Cardiac muscle cell (in vitro differentiated cells and primary cell): Measurements from ENCODE around the gene RHBDL2. TPM values are rescaled to one million over a fixed set of nuclear protein-coding genes. Genes with fewer than 3 reads are reported as not detected.
A peak's percentile ranks its signal among the peaks of the same experiment; 100 is the strongest.
"Not testable (repeated sequence)": the region's sequence is repeated elsewhere in the genome, so short reads cannot be mapped to it uniquely, and the experiment has no call there.

Experiments
- DNase-seq, 2 donors: peaks; one replicate each; pipeline versions ENCODE4 v3.0.0 to v3.0.0-alpha.2; 2010 to 2017; ENCODE audit warnings: low read depth in 1 of 2, low spot score in 1 of 2
- H3K27ac ChIP-seq: fragments of 200-600 bp; sonication (generic); 2 replicates; pipeline ENCODE4 v1.5.1; 2016
- H3K27me3 ChIP-seq: fragments of 200-600 bp; sonication (generic); 2 replicates; pipeline ENCODE4 v1.6.0; 2016; ENCODE audit warnings: control low read depth
- H3K36me3 ChIP-seq: fragments of 200-600 bp; sonication (generic); 2 replicates; pipeline ENCODE4 v1.5.1; 2016; ENCODE audit warnings: control low read depth
- H3K4me1 ChIP-seq: fragments of 200-600 bp; sonication (generic); 2 replicates; pipeline ENCODE4 v1.8.1; 2017; ENCODE audit warnings: low read depth, mild to moderate bottlenecking, mixed run types
- H3K4me3 ChIP-seq: fragments of 200-600 bp; sonication (generic); 2 replicates; pipeline ENCODE4 v1.5.1; 2016; ENCODE audit warnings: mild to moderate bottlenecking
- H3K9me3 ChIP-seq: fragments of 200-600 bp; sonication (generic); 2 replicates; pipeline ENCODE4 v1.5.1; 2017; ENCODE audit warnings: low read depth, mild to moderate bottlenecking, control low read depth
- CTCF ChIP-seq: IDR thresholded peaks from 2 replicates; pipeline ENCODE4 v1.5.1; 2012; ENCODE audit warnings: low read depth, mild to moderate bottlenecking, low read length
- polyA plus RNA-seq: library from polyadenylated mRNA; unstranded; fragments of >200 nt; fragmentation: Nextera tagmentation; extraction: Ambion mirVana; gene quantifications from 2 replicates; pipeline ENCODE4 v1.2.1, GENCODE V29; 2016
- total RNA-seq: library from RNA; depleted of rRNA; stranded (reverse); fragments of >200 nt; gene quantifications from 2 replicates; pipeline ENCODE4 v1.2.3, GENCODE V29; 2016

The RHBDL2 gene
- total and polyA plus RNA-seq, 2 experiments from 2014 or later = 0.21 TPM; not detected in 1

DNA sequence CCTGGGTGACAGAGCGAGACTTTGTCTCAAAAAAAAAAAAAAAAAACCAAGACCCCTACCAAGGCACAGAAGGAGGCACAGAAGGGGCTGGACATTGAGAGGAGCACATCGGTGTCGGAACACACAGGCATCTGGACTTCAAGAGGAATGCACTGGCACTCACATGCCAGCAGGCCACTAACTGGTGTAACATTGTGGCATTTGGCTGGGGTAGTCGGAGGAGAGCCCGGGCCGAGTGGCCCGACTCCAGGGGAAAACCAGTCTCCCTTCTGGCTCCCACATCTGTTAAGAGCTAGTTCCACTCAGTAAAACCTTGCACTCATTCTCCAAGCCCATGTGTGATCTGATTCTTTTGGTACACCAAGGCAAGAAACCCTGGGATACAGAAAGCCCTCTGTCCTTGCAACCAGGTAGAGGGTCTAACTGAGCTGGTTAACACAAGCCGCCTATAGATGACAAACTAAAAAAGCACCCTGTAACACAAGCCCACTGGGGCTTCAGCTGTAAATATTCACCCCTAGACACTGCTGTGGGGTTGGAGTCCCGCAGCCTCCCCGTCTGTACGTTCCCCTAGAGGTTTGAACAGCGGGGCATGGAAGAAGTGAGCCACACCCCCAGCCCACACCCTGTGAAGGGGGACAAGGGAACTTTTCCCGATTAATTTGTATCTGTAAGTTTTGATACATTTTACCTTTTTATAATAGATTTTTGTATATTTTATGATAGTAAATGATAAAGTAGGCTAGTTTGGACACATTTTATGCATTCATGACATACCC, 32.2 kb upstream of the RHBDL2 start:
- Histone ChIP-seq H3K4me3 (no peak overlapping the region), H3K27ac (no peak overlapping the region), H3K27me3 (no peaks in the 10 kb centered on the region), H3K9me3 (no peaks in the 10 kb centered on the region), H3K4me1 (no peaks in the 10 kb centered on the region), H3K36me3 (no peaks in the 10 kb centered on the region)
- no peak for TF ChIP-seq CTCF
- DNase-seq = no peak

DNA sequence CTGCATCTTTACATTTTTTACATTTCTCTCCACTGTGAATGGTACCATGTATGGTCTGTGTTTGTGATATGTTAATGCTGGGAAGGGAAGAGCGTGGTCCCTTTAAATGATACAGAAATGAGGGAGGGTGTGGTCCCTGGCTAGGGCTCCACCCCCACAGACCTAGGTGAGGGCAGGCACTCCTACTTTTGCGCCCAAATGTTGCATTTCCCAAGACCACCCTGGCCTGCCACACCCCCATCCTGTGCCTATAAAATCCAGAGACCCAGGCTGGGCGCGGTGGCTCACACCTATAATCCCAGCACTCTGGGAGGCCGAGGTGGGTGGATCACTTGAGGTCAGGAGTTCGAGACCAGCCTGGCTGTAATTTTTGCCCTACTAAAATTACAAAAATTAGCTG, 31.5 kb upstream of the RHBDL2 start:
- H3K27ac ChIP-seq, DNase-seq, H3K9me3 ChIP-seq, H3K27me3 ChIP-seq, H3K4me3 ChIP-seq, H3K36me3 ChIP-seq, H3K4me1 ChIP-seq: not testable (repeated sequence)

GRCh38 chr1:38964140-38964548, 22.5 kb upstream of the RHBDL2 start:
- peak; percentile 8 for TF ChIP-seq CTCF
- no peak overlapping the region for H3K4me3 ChIP-seq
- no peaks in the 10 kb centered on the region for H3K27me3 ChIP-seq
- DNase-seq = no peak
- H3K36me3 ChIP-seq = no peaks in the 10 kb centered on the region
- H3K4me1 ChIP-seq = no peaks in the 10 kb centered on the region
- no peak overlapping the region for H3K27ac ChIP-seq
- H3K9me3 ChIP-seq = peaks cover under 1% of the 10 kb centered on the region

DNA sequence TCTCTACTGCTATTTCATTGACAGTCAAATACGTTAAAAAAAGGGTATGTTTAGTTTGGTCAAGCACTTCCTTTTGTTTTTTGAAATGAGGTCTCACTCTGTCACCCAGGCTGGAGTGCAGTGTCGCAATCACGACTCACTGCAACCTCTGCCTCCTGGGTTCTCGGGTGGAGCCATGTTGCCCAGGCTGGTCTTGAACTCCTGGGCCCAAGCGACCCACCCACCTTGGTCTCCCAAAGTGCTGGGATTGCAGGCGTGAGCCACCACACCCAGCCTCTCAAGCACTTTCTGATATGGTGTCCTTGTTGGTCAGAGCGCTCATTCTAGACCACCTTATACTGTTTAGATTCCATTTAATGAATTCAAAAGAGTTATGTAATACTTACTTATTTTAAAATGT, 20.9 kb upstream of the RHBDL2 start:
- TF ChIP-seq CTCF = no peak

DNA sequence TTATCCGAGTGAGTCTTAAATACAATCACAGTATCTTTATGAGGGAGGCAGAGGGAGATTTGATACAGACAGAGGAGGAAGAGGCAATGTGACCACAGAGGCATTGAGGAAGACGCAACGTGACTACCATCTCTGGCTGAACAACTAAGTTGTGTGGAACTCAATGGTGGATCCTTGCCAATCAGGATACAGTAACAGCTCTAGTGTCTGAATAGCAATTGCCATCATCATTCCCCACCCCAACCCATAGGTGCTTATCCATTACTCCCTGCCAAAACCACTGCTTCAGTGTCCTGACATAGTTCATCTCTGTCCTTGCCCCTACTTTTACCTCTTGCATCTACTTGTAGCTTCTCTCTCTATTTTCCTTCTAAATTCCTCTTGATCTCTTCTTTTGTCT, 20.5 kb upstream of the RHBDL2 start:
- peaks cover 2% of the 10 kb centered on the region for H3K9me3 ChIP-seq
- peak in 1 of 2 donors; percentile 59 for DNase-seq
- H3K4me3 ChIP-seq = no peak overlapping the region
- H3K27me3 ChIP-seq = no peaks in the 10 kb centered on the region
- H3K4me1 ChIP-seq = no peaks in the 10 kb centered on the region
- no peak for TF ChIP-seq CTCF
- no peaks in the 10 kb centered on the region for H3K36me3 ChIP-seq
- no peak overlapping the region for H3K27ac ChIP-seq

More for the DNA sequence above, 20.9 kb upstream of the RHBDL2 start:
- peaks cover 2% of the 10 kb centered on the region for H3K9me3 ChIP-seq
- no peak overlapping the region for H3K27ac ChIP-seq
- no peaks in the 10 kb centered on the region for H3K27me3 ChIP-seq
- peak in 1 of 2 donors; percentile 32 for DNase-seq
- no peaks in the 10 kb centered on the region for H3K4me1 ChIP-seq
- no peak overlapping the region for H3K4me3 ChIP-seq
- no peaks in the 10 kb centered on the region for H3K36me3 ChIP-seq

- H3K4me3 ChIP-seq = no peak overlapping the region
- peak in 1 of 2 donors; percentile 55 for DNase-seq
- TF ChIP-seq CTCF = no peak
Observed at GRCh38 chr1:38958967-38959366, 17.3 kb upstream of the RHBDL2 start.

More at GRCh38 chr1:38958967-38959366, 17.3 kb upstream of the RHBDL2 start:
- Histone ChIP-seq H3K36me3 (no peaks in the 10 kb centered on the region), H3K4me1 (no peaks in the 10 kb centered on the region), H3K27ac (no peak overlapping the region), H3K27me3 (no peaks in the 10 kb centered on the region), H3K9me3 (peaks cover 2% of the 10 kb centered on the region)
